ENCODE measurements around the gene DNAAF1. TPM values are rescaled to one million over a fixed set of nuclear protein-coding genes. Genes with fewer than 3 reads are reported as not detected.

DNAAF1 gene
- total RNA-seq, 4 donors from 2014 or later = under 0.01 TPM; not detected in 3

DNA sequence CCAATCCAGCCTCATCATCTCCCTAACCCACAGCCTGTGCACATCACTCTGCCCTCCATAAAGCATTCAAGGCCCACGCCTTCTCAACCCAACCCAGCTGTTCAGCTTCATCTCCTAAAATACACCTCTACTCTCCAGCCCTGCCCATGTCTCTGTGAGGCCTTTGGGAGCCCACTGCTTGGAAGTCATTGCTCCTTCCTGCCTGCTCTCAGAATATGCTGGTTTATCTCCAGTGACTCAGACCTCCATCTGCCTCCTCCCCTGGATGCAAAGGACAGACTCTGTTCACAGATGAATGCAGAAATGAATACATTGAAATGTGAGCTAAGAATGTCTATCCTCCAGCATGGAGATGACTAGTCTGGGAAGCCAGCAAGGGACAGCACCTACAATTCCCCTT is 75.7 kb downstream of the DNAAF1 start:
- Histone ChIP-seq H3K27ac (no peak overlapping the region), H3K36me3 (no peaks in the 10 kb centered on the region), H3K27me3 (no peaks in the 10 kb centered on the region), H3K4me3 (no peak overlapping the region), H3K4me1 (no peaks in the 10 kb centered on the region), H3K9me3 (no peaks in the 10 kb centered on the region)
- no peak for DNase-seq
- TF ChIP-seq, protein P1, sequence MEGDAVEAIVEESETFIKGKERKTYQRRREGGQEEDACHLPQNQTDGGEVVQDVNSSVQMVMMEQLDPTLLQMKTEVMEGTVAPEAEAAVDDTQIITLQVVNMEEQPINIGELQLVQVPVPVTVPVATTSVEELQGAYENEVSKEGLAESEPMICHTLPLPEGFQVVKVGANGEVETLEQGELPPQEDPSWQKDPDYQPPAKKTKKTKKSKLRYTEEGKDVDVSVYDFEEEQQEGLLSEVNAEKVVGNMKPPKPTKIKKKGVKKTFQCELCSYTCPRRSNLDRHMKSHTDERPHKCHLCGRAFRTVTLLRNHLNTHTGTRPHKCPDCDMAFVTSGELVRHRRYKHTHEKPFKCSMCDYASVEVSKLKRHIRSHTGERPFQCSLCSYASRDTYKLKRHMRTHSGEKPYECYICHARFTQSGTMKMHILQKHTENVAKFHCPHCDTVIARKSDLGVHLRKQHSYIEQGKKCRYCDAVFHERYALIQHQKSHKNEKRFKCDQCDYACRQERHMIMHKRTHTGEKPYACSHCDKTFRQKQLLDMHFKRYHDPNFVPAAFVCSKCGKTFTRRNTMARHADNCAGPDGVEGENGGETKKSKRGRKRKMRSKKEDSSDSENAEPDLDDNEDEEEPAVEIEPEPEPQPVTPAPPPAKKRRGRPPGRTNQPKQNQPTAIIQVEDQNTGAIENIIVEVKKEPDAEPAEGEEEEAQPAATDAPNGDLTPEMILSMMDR (IDR thresholded peaks at IDR 0.05) = no peak
- no peak for TF ChIP-seq POLR2A (IDR thresholded peaks at IDR 0.05)
- WGBS, 2 donors = 87 to 100% methylated on average over 1 of the region's 1 CpG
- intact Hi-C loops (cut with DNase I) = no loop called here

- WGBS, 2 donors = 77 to 86% methylated on average over 4 of the region's 4 CpGs
- no peak overlapping the region for H3K4me3 ChIP-seq
- DNase-seq = no peak
- no peaks in the 10 kb centered on the region for H3K9me3 ChIP-seq
- H3K4me1 ChIP-seq = peaks cover 5 to 10% (median 5%) of the 10 kb centered on the region in 3 donors
- no peaks in the 10 kb centered on the region for H3K27me3 ChIP-seq
- no peaks in the 10 kb centered on the region for H3K36me3 ChIP-seq
- TF ChIP-seq POLR2A (IDR thresholded peaks at IDR 0.05) = no peak
- TF ChIP-seq, protein P1 (IDR thresholded peaks at IDR 0.05) = no peak
- intact Hi-C loops (cut with DNase I) = no loop called here
- H3K27ac ChIP-seq = no peak overlapping the region
These were observed 78.3 kb downstream of the DNAAF1 start for GRCh38 chr16:84223456-84223855.

DNA sequence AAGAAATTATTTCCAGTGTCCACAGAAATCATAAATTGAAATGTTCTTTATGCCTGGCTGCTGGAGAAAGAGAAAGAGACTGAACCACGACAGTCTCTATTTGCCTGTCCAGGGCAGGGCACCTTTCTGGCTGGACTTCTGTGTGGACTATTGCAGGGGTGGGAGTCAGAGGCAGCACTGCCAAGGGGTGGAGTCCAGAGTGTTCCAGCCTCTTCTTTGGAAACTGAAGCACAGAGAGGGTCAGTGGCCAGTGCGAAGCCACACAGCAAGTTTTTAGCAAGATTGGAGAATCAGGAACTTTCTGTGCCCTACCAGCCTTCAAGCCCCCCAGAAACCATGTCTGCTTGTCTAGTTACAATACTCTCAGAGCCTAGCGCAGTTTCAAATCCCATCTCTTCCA is 79.4 kb downstream of the DNAAF1 start:
- Histone ChIP-seq H3K27ac (no peak overlapping the region), H3K36me3 (no peaks in the 10 kb centered on the region), H3K4me1 (peaks cover 5 to 14% (median 5%) of the 10 kb centered on the region in 3 donors), H3K9me3 (no peaks in the 10 kb centered on the region), H3K27me3 (no peaks in the 10 kb centered on the region), H3K4me3 (no peak overlapping the region)
- WGBS, 2 donors = 78 to 80% methylated on average over 2 to 3 of the region's 3 CpGs
- no peak for DNase-seq
- intact Hi-C loops (cut with DNase I) = no loop called here
- TF ChIP-seq POLR2A (IDR thresholded peaks at IDR 0.05) = no peak
- TF ChIP-seq, protein P1 (IDR thresholded peaks at IDR 0.05) = no peak

DNA sequence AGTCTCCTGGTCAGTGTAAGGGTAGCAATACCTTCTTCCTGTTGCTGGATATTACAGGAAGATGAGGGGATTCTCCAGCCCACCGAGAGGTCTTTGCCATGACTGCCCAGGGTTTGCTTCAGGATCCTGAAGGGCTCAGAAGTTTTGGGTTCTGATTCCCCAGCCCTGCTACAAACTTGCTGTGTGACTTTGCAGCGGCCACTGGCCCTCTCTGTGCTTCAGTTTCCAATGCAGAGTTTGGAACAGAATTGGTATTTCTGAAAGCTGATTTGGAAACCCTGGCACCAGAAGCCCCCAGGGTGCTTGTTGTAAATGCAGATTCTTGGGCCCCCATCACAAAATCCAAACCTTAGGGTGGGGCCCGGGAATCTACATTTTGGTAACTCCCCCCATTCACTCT is 80.0 kb downstream of the DNAAF1 start:
- intact Hi-C loops (cut with DNase I) = no loop called here
- no peak for DNase-seq
- 50 to 58% methylated on average over 1 to 2 of the region's 3 CpGs for WGBS, 2 donors
- Histone ChIP-seq H3K36me3 (no peaks in the 10 kb centered on the region), H3K4me1 (peaks cover 5 to 14% (median 5%) of the 10 kb centered on the region in 3 donors), H3K4me3 (no peak overlapping the region), H3K9me3 (no peaks in the 10 kb centered on the region), H3K27ac (no peak overlapping the region), H3K27me3 (no peaks in the 10 kb centered on the region)
- TF ChIP-seq, protein P1 (IDR thresholded peaks at IDR 0.05) = no peak
- TF ChIP-seq POLR2A (IDR thresholded peaks at IDR 0.05) = no peak

GRCh38 chr16:84225571-84225970 is 80.5 kb downstream of the DNAAF1 start:
- Histone ChIP-seq H3K4me1 (peaks cover 5 to 14% (median 5%) of the 10 kb centered on the region in 3 donors), H3K4me3 (no peak overlapping the region), H3K9me3 (no peaks in the 10 kb centered on the region), H3K27me3 (no peaks in the 10 kb centered on the region), H3K27ac (no peak overlapping the region), H3K36me3 (no peaks in the 10 kb centered on the region)
- no peak for DNase-seq
- TF ChIP-seq, protein P1 (IDR thresholded peaks at IDR 0.05) = no peak
- no peak for TF ChIP-seq POLR2A (IDR thresholded peaks at IDR 0.05)
- intact Hi-C loops (cut with DNase I) = no loop called here
- WGBS, 2 donors = 87% methylated on average over 4 of the region's 7 CpGs; no CpG with 5 or more reads in 1 of the 2 donors

Measured in esophagus squamous epithelium (tissue), 5 donors.